Kidney (tissue), 14 donors: ENCODE measurements around the gene FKBP3. TPM values are rescaled to one million over a fixed set of nuclear protein-coding genes. Genes with fewer than 3 reads are reported as not detected.

ENCODE experiments used
- DNase-seq, 5 donors: peaks; one replicate each; pipeline ENCODE4 v3.0.0-alpha.2; 2013 to 2020
- FAIRE-seq: peaks from 2 replicates; lab custom pipeline; 2012; peaks lifted over from hg19 to GRCh38; lab: Jason Lieb, UNC
- H3K27ac ChIP-seq, 2 donors: one replicate each; pipeline ENCODE4 v1.7.0; 2013; ENCODE audit warnings: low read depth in 2 of 2, low read length in 2 of 2, inconsistent platforms in 1 of 2
- H3K27me3 ChIP-seq: one replicate; pipeline ENCODE4 v1.7.1; 2013; ENCODE audit warnings: low read length, inconsistent platforms; ENCODE audit not compliant: control insufficient read depth, insufficient read depth
- H3K36me3 ChIP-seq, 3 donors: one replicate each; pipeline versions ENCODE4 v1.7.0 to v1.7.1; 2013; ENCODE audit warnings: low read length in 3 of 3, control low read depth in 1 of 3, inconsistent platforms in 1 of 3; ENCODE audit not compliant: insufficient read depth in 3 of 3, control insufficient read depth in 2 of 3
- H3K4me1 ChIP-seq, 3 donors: one replicate each; pipeline versions ENCODE4 v1.7.0 to v1.7.1; 2013; ENCODE audit warnings: low read length in 3 of 3, inconsistent platforms in 1 of 3, low read depth in 1 of 3; ENCODE audit not compliant: control insufficient read depth in 2 of 3, insufficient read depth in 2 of 3
- H3K4me3 ChIP-seq, 3 donors: one replicate each; pipeline versions ENCODE4 v1.7.0 to v1.8.1; 2013; ENCODE audit warnings: low read length in 3 of 3, control low read depth in 1 of 3, inconsistent platforms in 1 of 3
- H3K9ac ChIP-seq, 3 donors: one replicate each; pipeline versions ENCODE4 v1.7.0 to v1.7.1; 2013; ENCODE audit warnings: low read length in 3 of 3, control low read depth in 1 of 3, inconsistent platforms in 1 of 3
- H3K9me3 ChIP-seq, 3 donors: one replicate each; pipeline versions ENCODE4 v1.7.0 to v1.7.1; 2013; ENCODE audit warnings: low read length in 3 of 3, control low read depth in 1 of 3, inconsistent platforms in 1 of 3; ENCODE audit not compliant: control insufficient read depth in 2 of 3, insufficient read depth in 1 of 3
- CTCF ChIP-seq: IDR thresholded peaks from 3 replicates; pipeline ENCODE4 v1.5.1; 2012; ENCODE audit warnings: mild to moderate bottlenecking, moderate library complexity, borderline replicate concordance; ENCODE audit not compliant: insufficient read depth; ENCODE audit errors: extremely low read depth
- intact Hi-C: fragments of 100-400 bp; cut with DNase I; formaldehyde crosslinking; loops from one replicate; pipeline ENCODE4 v1.11.1; 2022
- polyA plus RNA-seq: library from polyadenylated mRNA; stranded (reverse); fragments of 350-450 nt; fragmentation: Illumina TruSeq; extraction: RNeasy Lipid Tissue Mini Kit (QIAGEN cat#74804); gene quantifications from one replicate; pipeline ENCODE4 v1.2.3, GENCODE V29; 2014; ENCODE audit warnings: low read depth, low replicate concordance; ENCODE audit not compliant: insufficient read depth
- total RNA-seq: library from RNA; stranded (reverse); fragmentation: NEBNext Ultra II Directional; extraction: Animal tissue kit (Norgen Biotek cat#: 25700); gene quantifications from one replicate; pipeline ENCODE4 v1.2.1, GENCODE V29; 2021
- donor health status: control.
- donor health status: control.
- donor health status: control.
- donor health status: control.
- donor health status: control.
- donor health status: DM: yes; HTN: yes; CAD: no.
- donor health status: Normal renal cell carcinoma (clear cell type).

Gene FKBP3
- total and polyA plus RNA-seq, 2 donors from 2014 or later: 52.7 to 122 TPM

GRCh38 chr14:45135156-45135555 lies 875 bp upstream of the FKBP3 start:
- Histone ChIP-seq H3K9me3 (no peaks in the 10 kb centered on the region), H3K4me3 (peak overlapping the region; percentile 92 to 99 (median 96)), H3K36me3 (no peaks in the 10 kb centered on the region), H3K4me1 (peaks cover 4 to 14% (median 6%) of the 10 kb centered on the region in 3 donors), H3K27me3 (no peaks in the 10 kb centered on the region), H3K9ac (peak overlapping the region; percentile 65 to 95 (median 78)), H3K27ac (peak overlapping the region; percentile 80 to 91)
- DNase-seq (peak in 2 of 5 donors; percentile 47 to 61), FAIRE-seq (no peak)
- intact Hi-C loops: no loop called here
- TF ChIP-seq CTCF: no peak

GRCh38 chr14:45133683-45134050 lies 614 bp downstream of the FKBP3 start:
- DNase-seq: peak in 1 of 5 donors; percentile 36
- no peaks in the 10 kb centered on the region for H3K9me3 ChIP-seq
- peak overlapping the region; percentile 82 to 86 for H3K27ac ChIP-seq
- intact Hi-C loops: no loop called here
- FAIRE-seq: no peak
- no peaks in the 10 kb centered on the region for H3K27me3 ChIP-seq
- H3K4me3 ChIP-seq: peak overlapping the region; percentile 84 to 96 (median 92)
- peak overlapping the region; percentile 68 to 93 (median 81) for H3K9ac ChIP-seq
- peaks cover 0 to 3% (median 0%) of the 10 kb centered on the region in 3 donors for H3K36me3 ChIP-seq
- TF ChIP-seq CTCF: no peak
- H3K4me1 ChIP-seq: peaks cover 4 to 14% (median 6%) of the 10 kb centered on the region in 3 donors

- H3K36me3 ChIP-seq: peaks cover under 1 to 4% (median 2%) of the 10 kb centered on the region in 3 donors
- no peak for FAIRE-seq
Measured at GRCh38 chr14:45128963-45129629, 5.2 kb downstream of the FKBP3 start.

More at GRCh38 chr14:45128963-45129629, 5.2 kb downstream of the FKBP3 start:
- intact Hi-C loops: no loop called here
- no peaks in the 10 kb centered on the region for H3K9me3 ChIP-seq
- H3K27ac ChIP-seq: no peak overlapping the region
- H3K4me1 ChIP-seq: no peaks in the 10 kb centered on the region
- no peak overlapping the region for H3K4me3 ChIP-seq
- no peak for TF ChIP-seq CTCF
- no peak overlapping the region for H3K9ac ChIP-seq
- DNase-seq: no peak
- no peaks in the 10 kb centered on the region for H3K27me3 ChIP-seq
